Measurements from ENCODE around the gene COA8. TPM values are rescaled to one million over a fixed set of nuclear protein-coding genes. Genes with fewer than 3 reads are reported as not detected.

Gene COA8
- total and polyA plus RNA-seq, 2 donors (not counting 3 experiments of a cell fraction or from before 2014, with no cell fraction given), result 19.1 to 46.4 TPM

GRCh38 chr14:103629503-103630121, 66.9 kb downstream of the COA8 start:
- H2AFZ ChIP-seq (ENCODE audit: low read depth, low read length), result no peak overlapping the region
- POLR2A ChIA-PET, result no interaction called here
- intact Hi-C loops (cut with micrococcal nuclease), result loop anchor here (2.0 kb wide), 1 partner anchor 53 kb away; no protein-coding TSS in a partner anchor

More at GRCh38 chr14:103629503-103630121, 66.9 kb downstream of the COA8 start:
- Histone ChIP-seq H3K79me2 (ENCODE audit: control insufficient read depth, insufficient read depth, low read length) (peaks cover 54% of the 10 kb centered on the region), H3K9me1 (replicated peaks; ENCODE audit: control insufficient read depth, extremely low read depth, insufficient read depth, low read length) (no peaks in the 10 kb centered on the region), H3K4me2 (ENCODE audit: insufficient read depth, low read length) (peak overlapping the region; percentile 82), H3K36me3 (ENCODE audit: control insufficient read depth in 2 of 2, extremely low read depth in 1 of 2, insufficient read depth in 2 of 2, low read length in 2 of 2) (peaks cover 0 to 2% of the 10 kb centered on the region in 2 experiments), H4K20me1 (replicated peaks; ENCODE audit: control insufficient read depth, extremely low read depth, insufficient read depth, low read length) (peaks cover under 1% of the 10 kb centered on the region), H3K27ac (ENCODE audit: insufficient read depth, low read depth, low read length) (peak overlapping the region; percentile 61), H3K4me1 (ENCODE audit: control insufficient read depth, extremely low read depth, insufficient read depth, low read length) (peaks cover 18% of the 10 kb centered on the region), H3K27me3 (ENCODE audit: control insufficient read depth in 2 of 2, insufficient read depth in 2 of 2, low read length in 2 of 2) (no peaks in the 10 kb centered on the region), H3K4me3 (replicated peaks in 1 of 3; ENCODE audit: insufficient read depth in 1 of 3, low read depth in 1 of 3, low read length in 3 of 3) (peak overlapping the region; percentile 73 to 97 (median 96)), H3K9me3 (replicated peaks; ENCODE audit: control insufficient read depth, insufficient read depth, low read length) (no peaks in the 10 kb centered on the region), H3K9ac (replicated peaks; ENCODE audit: extremely low read depth, insufficient read depth, low read length) (peak overlapping the region; percentile 84)
- FAIRE-seq (peak; percentile 50), DNase-seq (ENCODE audit: low read depth, low spot score) (no peak)
- CTCF ChIA-PET, result no interaction called here
- dilution Hi-C loops (cut with MboI; ENCODE audit: extremely low pct_ligation_motif_present, low sequenced_read_pairs), result no loop called here
- no TSS peak for BruUV-seq (replicated peaks)
- TF ChIP-seq GATA2 (IDR thresholded peaks at IDR 0.05; ENCODE audit: insufficient read depth, insufficient read length, low read depth, low read length) (no peak), POLR2A (IDR thresholded peaks at IDR 0.05; ENCODE audit: low read depth, low read length) (no peak), CTCF (IDR thresholded peaks at IDR 0.05; ENCODE audit: extremely low read depth in 1 of 2, insufficient read depth in 1 of 2, low read depth in 1 of 2, low read length in 2 of 2) (no peak)
